Measurements from ENCODE around the gene AGAP2.

DNA sequence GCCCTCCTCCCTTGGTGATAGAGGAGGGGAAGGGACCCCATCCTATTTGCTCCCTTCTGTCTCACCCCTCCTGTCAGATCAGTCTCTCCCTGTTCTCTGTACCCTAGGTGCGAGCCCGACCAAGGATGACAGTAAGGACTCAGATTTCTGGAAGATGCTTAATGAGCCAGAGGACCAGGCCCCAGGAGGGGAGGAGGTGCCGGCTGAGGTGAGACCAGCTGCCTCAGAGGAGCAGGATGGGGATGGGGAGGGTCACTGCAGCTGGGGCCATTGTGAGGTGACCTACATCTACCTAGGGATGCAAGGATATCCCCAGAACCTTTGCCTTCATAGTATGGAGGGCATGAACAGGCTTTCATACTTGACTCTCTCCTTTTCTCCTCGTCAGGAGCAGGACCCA lies 22.2 kb downstream of the AGAP2 start:
- TF ChIP-seq ETV6 (CRISPR knock-in tag; IDR thresholded peaks at IDR 0.05): no peak
- TF ChIP-seq, protein P1, sequence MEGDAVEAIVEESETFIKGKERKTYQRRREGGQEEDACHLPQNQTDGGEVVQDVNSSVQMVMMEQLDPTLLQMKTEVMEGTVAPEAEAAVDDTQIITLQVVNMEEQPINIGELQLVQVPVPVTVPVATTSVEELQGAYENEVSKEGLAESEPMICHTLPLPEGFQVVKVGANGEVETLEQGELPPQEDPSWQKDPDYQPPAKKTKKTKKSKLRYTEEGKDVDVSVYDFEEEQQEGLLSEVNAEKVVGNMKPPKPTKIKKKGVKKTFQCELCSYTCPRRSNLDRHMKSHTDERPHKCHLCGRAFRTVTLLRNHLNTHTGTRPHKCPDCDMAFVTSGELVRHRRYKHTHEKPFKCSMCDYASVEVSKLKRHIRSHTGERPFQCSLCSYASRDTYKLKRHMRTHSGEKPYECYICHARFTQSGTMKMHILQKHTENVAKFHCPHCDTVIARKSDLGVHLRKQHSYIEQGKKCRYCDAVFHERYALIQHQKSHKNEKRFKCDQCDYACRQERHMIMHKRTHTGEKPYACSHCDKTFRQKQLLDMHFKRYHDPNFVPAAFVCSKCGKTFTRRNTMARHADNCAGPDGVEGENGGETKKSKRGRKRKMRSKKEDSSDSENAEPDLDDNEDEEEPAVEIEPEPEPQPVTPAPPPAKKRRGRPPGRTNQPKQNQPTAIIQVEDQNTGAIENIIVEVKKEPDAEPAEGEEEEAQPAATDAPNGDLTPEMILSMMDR (IDR thresholded peaks at IDR 0.05): no peak
- TF ChIP-seq NFE2L1 (CRISPR knock-in tag; IDR thresholded peaks at IDR 0.05): no peak
- no peak for TF ChIP-seq JUN (CRISPR knock-in tag; IDR thresholded peaks at IDR 0.05)
- no peak for TF ChIP-seq IRF2 (CRISPR knock-in tag; IDR thresholded peaks at IDR 0.05; ENCODE audit: borderline replicate concordance, low read depth)
- TF ChIP-seq RELA (CRISPR knock-in tag; IDR thresholded peaks at IDR 0.05; ENCODE audit: borderline replicate concordance): no peak
